Colonic mucosa (tissue), 4 donors: Measurements from ENCODE around the gene DBX2. TPM values are rescaled to one million over a fixed set of nuclear protein-coding genes. Genes with fewer than 3 reads are reported as not detected.

Experiments used
- DNase-seq: peaks from one replicate; pipeline ENCODE4 v3.0.0-alpha.2; 2020
- H3K27ac ChIP-seq: fragments of 200-600 bp; one replicate; pipeline ENCODE4 v1.8.0; 2021
- H3K27me3 ChIP-seq: fragments of 200-600 bp; one replicate; pipeline ENCODE4 v1.8.0; 2021
- H3K36me3 ChIP-seq: fragments of 200-600 bp; one replicate; pipeline ENCODE4 v1.8.0; 2021
- H3K4me1 ChIP-seq: fragments of 200-600 bp; one replicate; pipeline ENCODE4 v1.8.0; 2021; ENCODE audit warnings: mild to moderate bottlenecking
- H3K4me3 ChIP-seq: fragments of 200-600 bp; one replicate; pipeline ENCODE4 v1.8.0; 2021
- H3K9ac ChIP-seq, 2 donors: one replicate each; pipeline ENCODE4 v1.7.0; 2013; ENCODE audit warnings: control low read depth in 2 of 2, low read depth in 2 of 2, low read length in 2 of 2
- H3K9me3 ChIP-seq: fragments of 200-600 bp; one replicate; pipeline ENCODE4 v1.8.0; 2021
- intact Hi-C: fragments of 100-400 bp; cut with DNase I; formaldehyde crosslinking; loops from one replicate; pipeline ENCODE4 v1.14.1; 2022
- total RNA-seq, 2 donors: library from RNA; stranded (reverse); fragmentation: NEBNext Ultra II Directional in 1 of 2; extraction: Animal tissue kit (Norgen Biotek cat#: 25700) in 1 of 2; gene quantifications; one replicate each; pipeline ENCODE4 v1.2.1, GENCODE V29; 2021
- TF ChIP-seq, protein P1 (sequence below): fragments of 200-600 bp; IDR thresholded peaks from one replicate; pipeline ENCODE4 v1.8.0; 2022; ENCODE audit warnings: antibody characterized with exemption, mild to moderate bottlenecking
- donor health status: healthy.
- donor health status: DM: no; HTN: no; CAD: no.
- donor health status: DM: no; HTN: no; CAD: no.

DBX2 gene
- total RNA-seq, 2 donors from 2014 or later: not detected

GRCh38 chr12:44968965-44969364, 81.9 kb downstream of the DBX2 start:
- Histone ChIP-seq H3K9ac (no peak overlapping the region), H3K4me1 (no peaks in the 10 kb centered on the region), H3K9me3 (no peaks in the 10 kb centered on the region), H3K36me3 (no peaks in the 10 kb centered on the region), H3K27me3 (no peaks in the 10 kb centered on the region), H3K4me3 (no peak overlapping the region), H3K27ac (no peak overlapping the region)
- intact Hi-C loops: no loop called here
- TF ChIP-seq, protein P1, sequence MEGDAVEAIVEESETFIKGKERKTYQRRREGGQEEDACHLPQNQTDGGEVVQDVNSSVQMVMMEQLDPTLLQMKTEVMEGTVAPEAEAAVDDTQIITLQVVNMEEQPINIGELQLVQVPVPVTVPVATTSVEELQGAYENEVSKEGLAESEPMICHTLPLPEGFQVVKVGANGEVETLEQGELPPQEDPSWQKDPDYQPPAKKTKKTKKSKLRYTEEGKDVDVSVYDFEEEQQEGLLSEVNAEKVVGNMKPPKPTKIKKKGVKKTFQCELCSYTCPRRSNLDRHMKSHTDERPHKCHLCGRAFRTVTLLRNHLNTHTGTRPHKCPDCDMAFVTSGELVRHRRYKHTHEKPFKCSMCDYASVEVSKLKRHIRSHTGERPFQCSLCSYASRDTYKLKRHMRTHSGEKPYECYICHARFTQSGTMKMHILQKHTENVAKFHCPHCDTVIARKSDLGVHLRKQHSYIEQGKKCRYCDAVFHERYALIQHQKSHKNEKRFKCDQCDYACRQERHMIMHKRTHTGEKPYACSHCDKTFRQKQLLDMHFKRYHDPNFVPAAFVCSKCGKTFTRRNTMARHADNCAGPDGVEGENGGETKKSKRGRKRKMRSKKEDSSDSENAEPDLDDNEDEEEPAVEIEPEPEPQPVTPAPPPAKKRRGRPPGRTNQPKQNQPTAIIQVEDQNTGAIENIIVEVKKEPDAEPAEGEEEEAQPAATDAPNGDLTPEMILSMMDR: no peak
- DNase-seq: no peak

Other genes starting within 250 kb of the DBX2 start
- gene NELL2, start 174.8 kb downstream of the DBX2 start, total RNA-seq: 1 to 10 TPM; 2.1 to 3.0 TPM
- 10 to 100 TPM; 13.2 to 21.2 TPM for gene ANO6, start 165.0 kb upstream of the DBX2 start, total RNA-seq